Measurements from ENCODE around the gene CNBP.

CNBP gene

DNA sequence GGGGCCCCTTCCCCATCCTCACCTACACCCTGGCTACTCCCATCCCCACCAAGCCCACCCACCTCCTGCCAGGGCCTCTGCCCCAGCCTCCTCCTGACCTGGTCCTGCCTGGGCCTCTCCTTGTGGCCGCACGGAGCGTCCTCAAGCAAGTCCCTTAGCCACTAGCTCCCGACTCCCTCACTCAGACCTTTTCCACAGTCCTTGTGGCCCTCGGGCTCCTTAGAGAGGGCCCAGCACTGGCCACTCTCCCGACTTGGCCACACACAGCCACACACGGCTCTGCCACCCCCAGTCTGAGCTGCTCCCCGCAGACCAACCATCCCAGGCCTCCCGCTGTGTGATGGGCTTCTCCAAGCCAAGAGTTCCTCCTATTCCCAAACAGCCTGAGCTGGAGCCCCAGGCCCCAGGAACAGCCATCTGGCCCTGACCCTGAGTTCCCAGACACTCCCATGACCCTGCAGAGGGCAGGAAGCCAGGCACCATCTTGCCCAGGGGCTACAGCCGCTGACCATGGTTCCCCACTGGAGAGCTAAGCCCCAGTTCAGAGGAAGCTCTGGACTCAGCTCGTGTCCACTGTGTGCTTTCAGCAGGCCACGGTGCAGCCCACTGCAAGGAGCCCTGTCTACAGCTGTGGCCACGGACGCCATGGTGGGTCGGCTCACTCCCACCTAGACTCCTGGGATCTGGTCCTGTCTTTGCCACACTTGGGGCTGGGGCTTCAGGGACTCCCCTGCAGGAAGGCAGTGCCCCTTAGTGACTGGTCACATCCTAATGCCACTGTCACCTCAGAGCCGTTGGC is 55.1 kb downstream of the CNBP start:
- H4K20me1 ChIP-seq (ENCODE audit: insufficient read depth, low read length, poor library complexity, severe bottlenecking): no peaks in the 10 kb centered on the region
- H3K9me3 ChIP-seq (ENCODE audit: insufficient read depth, low read depth, low read length): no peaks in the 10 kb centered on the region
- peaks cover 3% of the 10 kb centered on the region for H3F3A ChIP-seq (ENCODE audit: low read depth)
- no peaks in the 10 kb centered on the region for H3K79me2 ChIP-seq (ENCODE audit: insufficient read depth, low read length)
- H3K9ac ChIP-seq (ENCODE audit: low read depth, low read length, poor library complexity, severe bottlenecking): no peak overlapping the region
- TF ChIP-seq, protein P1, sequence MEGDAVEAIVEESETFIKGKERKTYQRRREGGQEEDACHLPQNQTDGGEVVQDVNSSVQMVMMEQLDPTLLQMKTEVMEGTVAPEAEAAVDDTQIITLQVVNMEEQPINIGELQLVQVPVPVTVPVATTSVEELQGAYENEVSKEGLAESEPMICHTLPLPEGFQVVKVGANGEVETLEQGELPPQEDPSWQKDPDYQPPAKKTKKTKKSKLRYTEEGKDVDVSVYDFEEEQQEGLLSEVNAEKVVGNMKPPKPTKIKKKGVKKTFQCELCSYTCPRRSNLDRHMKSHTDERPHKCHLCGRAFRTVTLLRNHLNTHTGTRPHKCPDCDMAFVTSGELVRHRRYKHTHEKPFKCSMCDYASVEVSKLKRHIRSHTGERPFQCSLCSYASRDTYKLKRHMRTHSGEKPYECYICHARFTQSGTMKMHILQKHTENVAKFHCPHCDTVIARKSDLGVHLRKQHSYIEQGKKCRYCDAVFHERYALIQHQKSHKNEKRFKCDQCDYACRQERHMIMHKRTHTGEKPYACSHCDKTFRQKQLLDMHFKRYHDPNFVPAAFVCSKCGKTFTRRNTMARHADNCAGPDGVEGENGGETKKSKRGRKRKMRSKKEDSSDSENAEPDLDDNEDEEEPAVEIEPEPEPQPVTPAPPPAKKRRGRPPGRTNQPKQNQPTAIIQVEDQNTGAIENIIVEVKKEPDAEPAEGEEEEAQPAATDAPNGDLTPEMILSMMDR (conservative IDR thresholded peaks at IDR 0.05; ENCODE audit: low read length): no peak
- TF ChIP-seq EZH2phosphoT487 (IDR thresholded peaks at IDR 0.05; ENCODE audit: borderline replicate concordance): no peak
- no peak overlapping the region for H3K4me3 ChIP-seq (ENCODE audit: low read length, poor library complexity, severe bottlenecking)
- H3K9me2 ChIP-seq (replicated peaks; ENCODE audit: low read depth, low read length): no peaks in the 10 kb centered on the region
- no peaks in the 10 kb centered on the region for H3K27me3 ChIP-seq (ENCODE audit: insufficient read depth, low read length, poor library complexity, severe bottlenecking)
- peaks cover 53% of the 10 kb centered on the region; the same call in 1 of the 2 replicates for H3K36me3 ChIP-seq (ENCODE audit: insufficient read depth, low read length)
- peaks cover 2% of the 10 kb centered on the region for H3K4me1 ChIP-seq (ENCODE audit: insufficient read depth, low read length, poor library complexity, severe bottlenecking)
- H3K4me2 ChIP-seq (ENCODE audit: low read depth, low read length, poor library complexity, severe bottlenecking): no peak overlapping the region
- H2AFZ ChIP-seq (ENCODE audit: low read length): no peak overlapping the region

DNA sequence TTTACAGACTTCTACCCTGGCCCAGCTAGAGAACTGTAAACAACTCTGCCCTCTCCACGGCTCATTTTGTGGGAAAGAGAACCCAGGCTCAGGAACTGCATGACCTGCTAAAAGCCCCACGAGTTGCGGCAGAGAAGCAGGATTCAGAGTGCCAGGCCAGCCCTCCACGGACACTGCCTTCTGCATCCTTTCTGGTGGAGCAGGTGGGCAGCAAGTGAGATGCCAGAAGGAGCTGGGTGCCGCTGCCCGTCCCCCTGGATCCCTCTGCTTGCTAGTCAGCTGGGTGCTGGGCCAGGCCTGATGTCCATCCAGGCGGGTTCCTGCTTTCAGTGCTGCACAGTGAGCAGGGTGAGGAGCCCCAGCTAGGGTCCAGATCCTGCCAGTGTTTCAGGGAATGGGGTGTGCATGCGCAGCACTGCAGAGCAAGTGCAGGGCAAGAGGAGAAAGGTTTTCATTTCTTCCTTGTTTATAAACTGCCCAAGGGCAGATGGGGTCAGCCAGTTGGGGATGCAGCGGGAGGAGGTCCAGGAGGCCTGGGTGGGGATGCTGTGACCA is 56.9 kb downstream of the CNBP start:
- no peaks in the 10 kb centered on the region for H3K27me3 ChIP-seq (ENCODE audit: insufficient read depth, low read length, poor library complexity, severe bottlenecking)
- H3K4me1 ChIP-seq (ENCODE audit: insufficient read depth, low read length, poor library complexity, severe bottlenecking): peaks cover 14% of the 10 kb centered on the region
- H3K9ac ChIP-seq (ENCODE audit: low read depth, low read length, poor library complexity, severe bottlenecking): no peak overlapping the region

DNA sequence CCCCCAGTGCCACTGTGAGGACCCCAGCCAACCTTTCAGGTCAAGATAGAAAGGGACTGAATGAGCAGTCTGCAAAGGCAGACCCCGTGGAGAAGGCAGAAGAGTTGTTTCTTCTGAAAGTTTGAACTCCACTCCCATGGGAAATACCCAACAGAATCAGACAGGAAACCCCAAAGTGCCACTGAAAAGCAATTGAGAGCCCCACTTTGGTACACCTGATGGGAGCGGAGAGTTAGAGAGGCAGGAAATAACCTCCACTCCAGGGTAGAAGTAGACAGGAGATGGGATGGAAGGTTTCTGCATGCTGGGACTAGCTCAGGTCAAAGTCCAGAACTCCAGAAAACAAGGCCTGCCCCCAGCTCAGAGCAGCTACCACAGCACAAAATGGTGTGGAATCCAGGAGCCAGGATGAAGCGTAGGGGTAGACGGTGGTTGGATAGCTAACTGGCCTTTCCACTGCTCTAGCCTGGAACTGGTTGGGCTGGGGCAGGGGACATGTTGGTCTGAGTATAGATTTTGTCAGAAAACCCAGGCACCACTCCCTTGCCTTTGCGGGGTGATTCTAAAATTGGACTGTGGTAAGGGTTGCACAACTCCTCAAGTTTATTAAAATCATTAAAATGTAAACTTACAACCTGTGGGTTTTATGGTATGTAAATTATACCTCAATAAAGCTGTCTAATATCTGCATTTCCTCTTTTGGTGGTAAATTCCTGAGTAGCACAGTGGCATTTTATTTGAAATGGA is 60.2 kb downstream of the CNBP start:
- peaks cover 8% of the 10 kb centered on the region; the same call in 1 of the 2 replicates for H3K36me3 ChIP-seq (ENCODE audit: insufficient read depth, low read length)
- H3K4me2 ChIP-seq (ENCODE audit: low read depth, low read length, poor library complexity, severe bottlenecking): no peak overlapping the region
- peaks cover 17% of the 10 kb centered on the region for H3K79me2 ChIP-seq (ENCODE audit: insufficient read depth, low read length)
- no peaks in the 10 kb centered on the region for H3K9me3 ChIP-seq (ENCODE audit: insufficient read depth, low read depth, low read length)
- TF ChIP-seq, protein P1 (conservative IDR thresholded peaks at IDR 0.05; ENCODE audit: low read length): no peak
- TF ChIP-seq EZH2phosphoT487 (IDR thresholded peaks at IDR 0.05; ENCODE audit: borderline replicate concordance): no peak
- no peak overlapping the region for H3K9ac ChIP-seq (ENCODE audit: low read depth, low read length, poor library complexity, severe bottlenecking)
- H3K4me3 ChIP-seq (ENCODE audit: low read length, poor library complexity, severe bottlenecking): no peak overlapping the region
- no peaks in the 10 kb centered on the region for H3K27me3 ChIP-seq (ENCODE audit: insufficient read depth, low read length, poor library complexity, severe bottlenecking)
- no peak overlapping the region for H2AFZ ChIP-seq (ENCODE audit: low read length)
- no peaks in the 10 kb centered on the region for H3K9me2 ChIP-seq (replicated peaks; ENCODE audit: low read depth, low read length)
- no peaks in the 10 kb centered on the region for H4K20me1 ChIP-seq (ENCODE audit: insufficient read depth, low read length, poor library complexity, severe bottlenecking)
- peaks cover 32% of the 10 kb centered on the region for H3K4me1 ChIP-seq (ENCODE audit: insufficient read depth, low read length, poor library complexity, severe bottlenecking)
- peaks cover 15% of the 10 kb centered on the region for H3F3A ChIP-seq (ENCODE audit: low read depth)

More for the DNA sequence above, 56.9 kb downstream of the CNBP start:
- Histone ChIP-seq H4K20me1 (ENCODE audit: insufficient read depth, low read length, poor library complexity, severe bottlenecking) (no peaks in the 10 kb centered on the region), H3K9me2 (replicated peaks; ENCODE audit: low read depth, low read length) (no peaks in the 10 kb centered on the region), H3K9me3 (ENCODE audit: insufficient read depth, low read depth, low read length) (no peaks in the 10 kb centered on the region), H3K4me3 (ENCODE audit: low read length, poor library complexity, severe bottlenecking) (no peak overlapping the region), H3F3A (ENCODE audit: low read depth) (peaks cover 15% of the 10 kb centered on the region), H2AFZ (ENCODE audit: low read length) (no peak overlapping the region), H3K36me3 (ENCODE audit: insufficient read depth, low read length) (peaks cover 39% of the 10 kb centered on the region; the same call in 1 of the 2 replicates), H3K79me2 (ENCODE audit: insufficient read depth, low read length) (no peaks in the 10 kb centered on the region), H3K4me2 (ENCODE audit: low read depth, low read length, poor library complexity, severe bottlenecking) (no peak overlapping the region)
- TF ChIP-seq EZH2phosphoT487 (IDR thresholded peaks at IDR 0.05; ENCODE audit: borderline replicate concordance): no peak

Data from Loucy (cell line).